ENCODE data around the gene TNRC6B. TPM values are rescaled to one million over a fixed set of nuclear protein-coding genes. Genes with fewer than 3 reads are reported as not detected.

TNRC6B gene
- total RNA-seq, 1 donor from 2014 or later = 60.0 TPM

DNA sequence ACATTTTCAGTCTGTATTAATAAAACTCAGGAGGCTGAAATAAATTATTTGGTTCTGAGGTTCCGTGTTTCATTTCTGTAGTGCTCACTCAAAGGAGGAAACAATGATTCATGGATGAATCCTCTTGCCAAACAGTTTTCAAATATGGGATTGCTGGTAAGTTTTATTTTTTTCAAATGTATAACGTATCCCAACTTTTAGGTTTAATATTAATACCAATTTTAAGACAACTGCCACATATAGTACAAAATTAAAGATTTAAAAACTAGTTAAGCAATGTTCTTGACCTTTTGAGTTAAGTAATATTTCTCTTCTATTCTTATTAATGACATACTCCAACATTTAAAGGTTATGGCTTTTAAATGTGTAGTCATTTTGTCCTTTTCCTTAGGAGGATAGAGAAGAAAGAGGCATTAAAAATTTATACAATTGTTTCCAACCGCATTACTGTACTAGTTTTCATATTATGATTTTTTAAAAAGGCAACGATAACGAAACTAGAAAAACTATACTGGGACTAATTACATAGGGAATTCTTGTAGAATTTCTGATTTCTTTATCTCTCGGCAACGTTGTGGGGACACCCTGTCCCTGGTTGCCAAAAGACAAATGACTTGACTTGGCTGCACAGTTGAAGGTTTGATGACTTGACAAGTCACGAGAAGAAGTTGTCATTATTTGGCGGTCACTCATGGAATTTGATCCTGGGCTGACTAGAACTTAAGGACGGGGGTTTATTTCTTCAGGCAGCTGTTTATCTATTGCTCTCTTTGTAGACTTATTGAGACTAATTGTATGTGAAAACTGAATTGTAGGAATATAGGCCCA is 99.5 kb downstream of the TNRC6B start:
- Histone ChIP-seq H3K9ac (no peak overlapping the region), H3K36me3 (peaks cover 7% of the 10 kb centered on the region), H4K20me1 (ENCODE audit: low read depth) (peaks cover 7% of the 10 kb centered on the region), H3K4me2 (no peak overlapping the region), H3K4me3 (no peak overlapping the region), H3K9me3 (ENCODE audit: low read depth) (no peaks in the 10 kb centered on the region), H3K27me3 (no peaks in the 10 kb centered on the region), H3K79me2 (ENCODE audit: low read depth) (no peaks in the 10 kb centered on the region), H3F3A (ENCODE audit: low read depth) (no peaks in the 10 kb centered on the region), H3K27ac (no peak overlapping the region), H2AFZ (replicated peaks) (no peak overlapping the region), H3K4me1 (no peaks in the 10 kb centered on the region)
- Mint-ChIP-seq H3K27ac (no peak overlapping the region), H3K27me3 (ENCODE audit: insufficient read depth, low read depth) (no peaks in the 10 kb centered on the region), H3K4me1 (no peaks in the 10 kb centered on the region), H3K9me3 (no peaks in the 10 kb centered on the region), H3K36me3 (peaks cover 31% of the 10 kb centered on the region), H3K4me3 (no peak overlapping the region)
- TF ChIP-seq EZH2phosphoT487 (IDR thresholded peaks at IDR 0.05) (no peak), EZH2 (IDR thresholded peaks at IDR 0.05) (no peak)
- TF ChIP-seq, protein P1, sequence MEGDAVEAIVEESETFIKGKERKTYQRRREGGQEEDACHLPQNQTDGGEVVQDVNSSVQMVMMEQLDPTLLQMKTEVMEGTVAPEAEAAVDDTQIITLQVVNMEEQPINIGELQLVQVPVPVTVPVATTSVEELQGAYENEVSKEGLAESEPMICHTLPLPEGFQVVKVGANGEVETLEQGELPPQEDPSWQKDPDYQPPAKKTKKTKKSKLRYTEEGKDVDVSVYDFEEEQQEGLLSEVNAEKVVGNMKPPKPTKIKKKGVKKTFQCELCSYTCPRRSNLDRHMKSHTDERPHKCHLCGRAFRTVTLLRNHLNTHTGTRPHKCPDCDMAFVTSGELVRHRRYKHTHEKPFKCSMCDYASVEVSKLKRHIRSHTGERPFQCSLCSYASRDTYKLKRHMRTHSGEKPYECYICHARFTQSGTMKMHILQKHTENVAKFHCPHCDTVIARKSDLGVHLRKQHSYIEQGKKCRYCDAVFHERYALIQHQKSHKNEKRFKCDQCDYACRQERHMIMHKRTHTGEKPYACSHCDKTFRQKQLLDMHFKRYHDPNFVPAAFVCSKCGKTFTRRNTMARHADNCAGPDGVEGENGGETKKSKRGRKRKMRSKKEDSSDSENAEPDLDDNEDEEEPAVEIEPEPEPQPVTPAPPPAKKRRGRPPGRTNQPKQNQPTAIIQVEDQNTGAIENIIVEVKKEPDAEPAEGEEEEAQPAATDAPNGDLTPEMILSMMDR (IDR thresholded peaks at IDR 0.05) = no peak
- no peak for DNase-seq (ENCODE audit: low spot score)

DNA sequence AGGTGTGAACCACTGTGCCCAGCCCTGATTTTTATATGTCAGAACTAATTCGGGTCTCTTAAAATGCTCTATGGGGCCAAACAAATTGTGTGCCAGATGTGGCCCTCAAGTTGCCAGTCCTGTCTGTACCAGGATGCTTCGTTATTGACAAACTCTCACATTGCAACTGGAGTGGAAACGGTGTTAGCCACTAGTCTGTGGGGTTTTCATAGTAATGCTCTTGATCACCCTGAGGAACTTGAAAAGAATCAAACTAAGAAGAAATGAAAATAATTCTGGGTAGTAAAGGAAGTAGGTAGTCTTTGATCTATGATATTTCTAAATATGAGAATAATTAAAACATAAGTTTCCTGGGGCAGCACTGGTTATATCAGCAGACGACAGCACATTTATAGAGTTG is 101.3 kb downstream of the TNRC6B start:
- no peak overlapping the region for H3K4me3 Mint-ChIP-seq
- no peak overlapping the region for H3K27ac Mint-ChIP-seq

DNA sequence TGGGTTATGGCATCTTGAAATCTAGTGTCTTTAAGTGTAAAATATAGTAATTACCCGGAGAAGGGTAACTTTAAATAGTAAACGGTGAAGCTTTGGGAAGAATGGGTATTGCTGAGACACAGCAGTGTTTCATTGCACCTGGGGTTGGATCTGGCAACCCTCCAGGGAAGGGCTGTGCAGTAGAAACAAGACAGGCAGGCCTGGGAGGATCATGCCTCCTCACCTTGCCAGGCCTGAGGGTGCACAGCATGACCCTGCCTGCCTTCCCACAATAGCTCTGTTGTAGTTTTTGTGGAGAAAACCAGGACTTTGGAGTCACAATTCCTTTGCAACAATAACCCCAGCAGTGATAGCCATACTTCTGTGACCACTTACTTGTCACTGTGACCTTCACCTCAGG is 104.0 kb downstream of the TNRC6B start:
- no peak overlapping the region for H3K27ac Mint-ChIP-seq
- H3K27me3 Mint-ChIP-seq (ENCODE audit: insufficient read depth, low read depth) = no peaks in the 10 kb centered on the region

More for the DNA sequence above, 101.3 kb downstream of the TNRC6B start:
- Histone ChIP-seq H3K9me3 (ENCODE audit: low read depth) (no peaks in the 10 kb centered on the region), H3F3A (ENCODE audit: low read depth) (no peaks in the 10 kb centered on the region), H3K4me3 (no peak overlapping the region), H3K4me1 (no peaks in the 10 kb centered on the region), H4K20me1 (ENCODE audit: low read depth) (peaks cover 6% of the 10 kb centered on the region), H2AFZ (replicated peaks) (no peak overlapping the region), H3K36me3 (peaks cover 8% of the 10 kb centered on the region), H3K27me3 (no peaks in the 10 kb centered on the region), H3K9ac (no peak overlapping the region), H3K79me2 (ENCODE audit: low read depth) (no peaks in the 10 kb centered on the region), H3K4me2 (no peak overlapping the region), H3K27ac (no peak overlapping the region)
- Mint-ChIP-seq H3K9me3 (no peaks in the 10 kb centered on the region), H3K36me3 (peaks cover 26% of the 10 kb centered on the region), H3K4me1 (no peaks in the 10 kb centered on the region), H3K27me3 (ENCODE audit: insufficient read depth, low read depth) (no peaks in the 10 kb centered on the region)
- DNase-seq (ENCODE audit: low spot score) = no peak
- TF ChIP-seq EZH2phosphoT487 (IDR thresholded peaks at IDR 0.05) = no peak
- TF ChIP-seq EZH2 (IDR thresholded peaks at IDR 0.05) = no peak
- TF ChIP-seq, protein P1 (IDR thresholded peaks at IDR 0.05) = no peak

More for the DNA sequence above, 104.0 kb downstream of the TNRC6B start:
- Histone ChIP-seq H3F3A (ENCODE audit: low read depth) (no peaks in the 10 kb centered on the region), H4K20me1 (ENCODE audit: low read depth) (peaks cover 6% of the 10 kb centered on the region), H3K27me3 (no peaks in the 10 kb centered on the region), H3K9me3 (ENCODE audit: low read depth) (no peaks in the 10 kb centered on the region), H3K36me3 (peaks cover 12% of the 10 kb centered on the region), H3K79me2 (ENCODE audit: low read depth) (no peaks in the 10 kb centered on the region), H2AFZ (replicated peaks) (no peak overlapping the region), H3K9ac (no peak overlapping the region), H3K4me2 (no peak overlapping the region), H3K27ac (no peak overlapping the region), H3K4me3 (no peak overlapping the region), H3K4me1 (no peaks in the 10 kb centered on the region)
- H3K9me3 Mint-ChIP-seq = no peaks in the 10 kb centered on the region
- no peak for DNase-seq (ENCODE audit: low spot score)
- no peaks in the 10 kb centered on the region for H3K4me1 Mint-ChIP-seq
- H3K4me3 Mint-ChIP-seq = no peak overlapping the region
- TF ChIP-seq EZH2 (IDR thresholded peaks at IDR 0.05) (no peak), EZH2phosphoT487 (IDR thresholded peaks at IDR 0.05) (no peak)
- TF ChIP-seq, protein P1 (IDR thresholded peaks at IDR 0.05) = no peak
- peaks cover 30% of the 10 kb centered on the region for H3K36me3 Mint-ChIP-seq

Measured in neural progenitor cell (in vitro differentiated cells).